Common myeloid progenitor, CD34-positive (primary cell): Measurements from ENCODE around the gene F10.
"Not testable (repeated sequence)": the region's sequence is repeated elsewhere in the genome, so short reads cannot be mapped to it uniquely, and the experiment has no call there.

Experiments
- CTCF ChIA-PET: fragments of 350-600 bp; sonication (Branson Sonifier 250); formaldehyde crosslinking; loops from one replicate; lab custom pipeline; 2021; ENCODE audit warnings: antibody characterized with exemption; lab: Charles Lee
- POLR2A ChIA-PET: fragments of 350-600 bp; sonication (Branson Sonifier 250); formaldehyde crosslinking; loops from one replicate; lab custom pipeline; 2021; ENCODE audit warnings: antibody characterized with exemption; lab: Charles Lee
- DNase-seq, 3 donors: peaks; one replicate each; pipeline versions ENCODE4 v3.0.0 to v3.0.0-alpha.2; 2013
- H3K27ac ChIP-seq, 2 experiments: 1 replicate in 1 of 2; 2 replicates in 1 of 2; pipeline ENCODE4 v1.7.0; 2013; ENCODE audit warnings: inconsistent platforms in 2 of 2, low read length in 2 of 2, mild to moderate bottlenecking in 2 of 2, low read depth in 1 of 2, moderate library complexity in 1 of 2; ENCODE audit not compliant: severe bottlenecking in 2 of 2, insufficient read depth in 1 of 2, poor library complexity in 1 of 2
- H3K27me3 ChIP-seq, 5 experiments: replicated peaks in 2 of 5; 1 replicate in 3 of 5; 2 replicates in 2 of 5; pipeline versions ENCODE4 v1.6.1 to v1.7.0; 2013; ENCODE audit warnings: low read length in 4 of 5, mild to moderate bottlenecking in 2 of 5, moderate library complexity in 2 of 5, inconsistent platforms in 1 of 5; ENCODE audit not compliant: insufficient read depth in 5 of 5, control insufficient read depth in 4 of 5
- H3K36me3 ChIP-seq, 4 experiments: 1 replicate in 2 of 4; 2 replicates in 2 of 4; pipeline versions ENCODE4 v1.6.1 to v1.7.0; 2013; ENCODE audit warnings: low read length in 3 of 4, control low read depth in 1 of 4, mild to moderate bottlenecking in 1 of 4; ENCODE audit not compliant: control insufficient read depth in 4 of 4, insufficient read depth in 4 of 4
- H3K4me1 ChIP-seq, 4 experiments: 1 replicate in 3 of 4; 2 replicates in 1 of 4; pipeline versions ENCODE4 v1.6.1 to v1.7.1; 2013; ENCODE audit warnings: low read length in 3 of 4, mild to moderate bottlenecking in 3 of 4, control low read depth in 1 of 4, inconsistent platforms in 1 of 4, moderate library complexity in 1 of 4; ENCODE audit not compliant: control insufficient read depth in 4 of 4, insufficient read depth in 4 of 4; ENCODE audit errors: control extremely low read depth in 1 of 4
- H3K4me3 ChIP-seq, 7 experiments: 1 replicate in 4 of 7; 2 replicates in 3 of 7; pipeline versions ENCODE4 v1.5.1 to v1.7.0; 2013; ENCODE audit warnings: mild to moderate bottlenecking in 7 of 7, low read length in 6 of 7, moderate library complexity in 6 of 7, inconsistent platforms in 2 of 7, low read depth in 2 of 7, control low read depth in 1 of 7; ENCODE audit not compliant: insufficient read depth in 4 of 7, control insufficient read depth in 1 of 7; ENCODE audit errors: extremely low read depth in 1 of 7
- H3K9me3 ChIP-seq, 5 experiments: 1 replicate in 4 of 5; 2 replicates in 1 of 5; pipeline versions ENCODE4 v1.6.1 to v1.7.1; 2013; ENCODE audit warnings: low read length in 4 of 5, mild to moderate bottlenecking in 2 of 5, inconsistent platforms in 1 of 5, low read depth in 1 of 5, moderate library complexity in 1 of 5; ENCODE audit not compliant: control insufficient read depth in 4 of 5, insufficient read depth in 2 of 5; ENCODE audit errors: control extremely low read depth in 1 of 5
- WGBS: methylation state at CpG from one replicate; pipeline ENCODE4 v1.1.5; 2013; ENCODE audit not compliant: insufficient coverage; 5-methylcytosine and 5-hydroxymethylcytosine counted together

The F10 gene

GRCh38 chr13:113157929-113158747 is 35.5 kb downstream of the F10 start, which contains the start of gene PROZ:
Gene PROZ (plus strand): TSS chr13:113158648. CDS start chr13:113158661, 13 bp downstream.
- CTCF ChIA-PET = interaction anchor here (1.0 kb wide), 1 partner anchor 27 kb away, joined by 4 read pairs; no protein-coding TSS in a partner anchor
- H3K27ac ChIP-seq = no peak within 1 kb of the TSS
- peaks cover 3 to 21% (median 19%) of the 10 kb centered on the region in 4 experiments for H3K4me1 ChIP-seq
- POLR2A ChIA-PET = no interaction called here
- H3K9me3 ChIP-seq = peaks cover 0 to 4% (median 2%) of the 10 kb centered on the region in 5 experiments
- no peak within 1 kb of the TSS for H3K4me3 ChIP-seq
- peaks cover 0 to 18% (median 2%) of the 10 kb centered on the region in 5 experiments for H3K27me3 ChIP-seq
- WGBS = 87% methylated on average over 14 of the region's 16 CpGs
- no peak for DNase-seq
- no peaks in the 10 kb centered on the region for H3K36me3 ChIP-seq

- peaks cover 0 to 14% (median 4%) of the 10 kb centered on the region in 5 experiments for H3K27me3 ChIP-seq
- peaks cover 0 to 4% (median 2%) of the 10 kb centered on the region in 5 experiments for H3K9me3 ChIP-seq
- POLR2A ChIA-PET = no interaction called here
- no peak for DNase-seq
- H3K4me1 ChIP-seq = peaks cover 0 to 15% (median 13%) of the 10 kb centered on the region in 4 experiments
- WGBS = 89% methylated on average over 4 of the region's 7 CpGs
- H3K36me3 ChIP-seq = no peaks in the 10 kb centered on the region
- no peak overlapping the region for H3K27ac ChIP-seq
- H3K4me3 ChIP-seq = no peak overlapping the region
- CTCF ChIA-PET = no interaction called here
Observed at GRCh38 chr13:113158946-113159345, 36.3 kb downstream of the F10 start.

DNA sequence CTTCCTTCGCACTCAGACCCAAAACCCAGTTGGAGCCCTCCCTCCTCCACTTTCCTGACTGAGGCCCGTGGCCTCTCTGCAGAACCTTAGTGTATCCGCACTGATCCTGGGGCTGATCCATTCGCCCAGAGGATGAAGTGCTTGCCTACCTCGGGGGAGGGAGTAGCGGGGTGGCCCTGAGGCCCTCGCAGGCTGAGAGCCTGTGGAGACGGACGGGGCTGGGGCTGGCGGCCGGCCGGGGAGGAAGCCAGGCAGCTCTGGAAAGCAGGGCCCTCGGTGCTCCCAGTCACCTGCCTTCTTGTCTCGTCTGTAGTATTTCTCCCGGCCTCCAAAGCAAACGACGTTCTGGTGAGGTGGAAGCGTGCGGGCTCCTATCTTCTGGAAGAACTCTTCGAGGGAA is 37.1 kb downstream of the F10 start:
- H3K36me3 ChIP-seq = no peaks in the 10 kb centered on the region
- POLR2A ChIA-PET = no interaction called here
- no peak overlapping the region for H3K27ac ChIP-seq
- CTCF ChIA-PET = no interaction called here
- DNase-seq = no peak
- H3K27me3 ChIP-seq = peaks cover 0 to 14% (median 4%) of the 10 kb centered on the region in 5 experiments
- H3K4me1 ChIP-seq = peaks cover 0 to 17% (median 10%) of the 10 kb centered on the region in 4 experiments
- H3K4me3 ChIP-seq = no peak overlapping the region
- H3K9me3 ChIP-seq = peaks cover 0 to 4% (median 2%) of the 10 kb centered on the region in 5 experiments
- 94% methylated on average over 15 of the region's 20 CpGs for WGBS

- no peak overlapping the region for H3K27ac ChIP-seq
Observed at GRCh38 chr13:113160983-113161382, 38.4 kb downstream of the F10 start.

DNA sequence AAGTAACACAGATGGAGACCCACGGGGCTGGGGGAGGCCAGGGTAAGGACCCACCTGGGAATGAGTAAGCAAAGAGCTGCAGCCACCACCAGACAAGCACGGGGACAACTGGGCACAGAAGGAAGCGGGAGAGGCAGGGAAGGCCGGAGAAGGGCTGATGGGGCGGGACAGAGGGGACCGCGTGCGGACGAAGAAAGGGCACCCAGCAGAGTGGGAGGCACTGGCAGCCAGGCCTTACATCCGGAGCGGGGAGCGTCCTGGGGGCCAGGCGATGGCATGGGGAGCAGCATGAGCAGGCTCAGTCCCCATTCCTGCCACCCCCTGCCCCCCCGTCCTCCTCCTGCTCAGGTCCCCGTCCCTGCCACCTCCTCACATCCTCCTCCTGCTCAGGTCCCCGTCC is 38.8 kb downstream of the F10 start:
- POLR2A ChIA-PET = no interaction called here
- H3K4me1 ChIP-seq = peaks cover 0 to 14% (median 7%) of the 10 kb centered on the region in 4 experiments
- WGBS = 64% methylated on average over 13 of the region's 16 CpGs
- CTCF ChIA-PET = no interaction called here
- no peaks in the 10 kb centered on the region for H3K36me3 ChIP-seq
- no peak overlapping the region for H3K4me3 ChIP-seq
- H3K9me3 ChIP-seq = peaks cover 0 to under 1% (median 0%) of the 10 kb centered on the region in 5 experiments
- H3K27ac ChIP-seq = no peak overlapping the region
- DNase-seq = no peak
- H3K27me3 ChIP-seq = peaks cover 0 to 14% (median 4%) of the 10 kb centered on the region in 5 experiments

More at GRCh38 chr13:113160983-113161382, 38.4 kb downstream of the F10 start:
- no peaks in the 10 kb centered on the region for H3K36me3 ChIP-seq
- peaks cover 0 to 14% (median 7%) of the 10 kb centered on the region in 4 experiments for H3K4me1 ChIP-seq
- peaks cover 0 to 4% (median 1%) of the 10 kb centered on the region in 5 experiments for H3K9me3 ChIP-seq
- DNase-seq = no peak
- ChIA-PET POLR2A (no interaction called here), CTCF (no interaction called here)
- H3K27me3 ChIP-seq = peaks cover 0 to 14% (median 4%) of the 10 kb centered on the region in 5 experiments
- no peak overlapping the region for H3K4me3 ChIP-seq
- 79% methylated on average over 11 of the region's 12 CpGs for WGBS

GRCh38 chr13:113161975-113162374 is 39.4 kb downstream of the F10 start:
- H3K9me3 ChIP-seq, CTCF ChIA-PET, H3K4me3 ChIP-seq, DNase-seq, H3K36me3 ChIP-seq, POLR2A ChIA-PET, H3K27ac ChIP-seq: not testable (repeated sequence)
- Histone ChIP-seq H3K4me1 (peaks cover 0 to 14% (median 7%) of the 10 kb centered on the region in 4 experiments), H3K27me3 (peaks cover 0 to 14% (median 4%) of the 10 kb centered on the region in 5 experiments)
- WGBS = no CpG with 5 or more reads among the region's 13 CpGs
